Uterus (tissue), 2 donors: ENCODE results near the gene INSL3.
"Not testable (repeated sequence)": the region's sequence is repeated elsewhere in the genome, so short reads cannot be mapped to it uniquely, and the experiment has no call there.

Experiments
- POLR2A ChIP-seq, 2 donors: fragments of 450-650 bp; IDR thresholded peaks; one replicate each; pipeline ENCODE4 v1.6.1; 2016; ENCODE audit warnings: antibody characterized with exemption in 2 of 2, mild to moderate bottlenecking in 1 of 2, moderate library complexity in 1 of 2
- TF ChIP-seq, protein P1 (sequence below), 4 experiments: fragments of 200-600 bp in 2 of 4; fragments of 450-650 bp in 2 of 4; sonication (generic) in 2 of 4; IDR thresholded peaks; one replicate each; pipeline ENCODE4 v1.5.1; 2016 to 2019; ENCODE audit warnings: antibody characterized with exemption in 4 of 4, mild to moderate bottlenecking in 2 of 4, moderate library complexity in 1 of 4

- not testable (repeated sequence) for TF ChIP-seq POLR2A (IDR thresholded peaks at IDR 0.05)
- TF ChIP-seq, protein P1, sequence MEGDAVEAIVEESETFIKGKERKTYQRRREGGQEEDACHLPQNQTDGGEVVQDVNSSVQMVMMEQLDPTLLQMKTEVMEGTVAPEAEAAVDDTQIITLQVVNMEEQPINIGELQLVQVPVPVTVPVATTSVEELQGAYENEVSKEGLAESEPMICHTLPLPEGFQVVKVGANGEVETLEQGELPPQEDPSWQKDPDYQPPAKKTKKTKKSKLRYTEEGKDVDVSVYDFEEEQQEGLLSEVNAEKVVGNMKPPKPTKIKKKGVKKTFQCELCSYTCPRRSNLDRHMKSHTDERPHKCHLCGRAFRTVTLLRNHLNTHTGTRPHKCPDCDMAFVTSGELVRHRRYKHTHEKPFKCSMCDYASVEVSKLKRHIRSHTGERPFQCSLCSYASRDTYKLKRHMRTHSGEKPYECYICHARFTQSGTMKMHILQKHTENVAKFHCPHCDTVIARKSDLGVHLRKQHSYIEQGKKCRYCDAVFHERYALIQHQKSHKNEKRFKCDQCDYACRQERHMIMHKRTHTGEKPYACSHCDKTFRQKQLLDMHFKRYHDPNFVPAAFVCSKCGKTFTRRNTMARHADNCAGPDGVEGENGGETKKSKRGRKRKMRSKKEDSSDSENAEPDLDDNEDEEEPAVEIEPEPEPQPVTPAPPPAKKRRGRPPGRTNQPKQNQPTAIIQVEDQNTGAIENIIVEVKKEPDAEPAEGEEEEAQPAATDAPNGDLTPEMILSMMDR (IDR thresholded peaks at IDR 0.05) = not testable (repeated sequence)
These were observed 37.6 kb downstream of the INSL3 start for GRCh38 chr19:17783721-17784120.
